Adipose tissue (tissue), 3 donors: ENCODE data around the gene LRRC1. TPM values are rescaled to one million over a fixed set of nuclear protein-coding genes. Genes with fewer than 3 reads are reported as not detected.

ENCODE experiments used
- H3K27ac ChIP-seq: one replicate; pipeline ENCODE4 v1.5.1; 2013; ENCODE audit warnings: low read depth, low read length
- WGBS, 3 donors: extraction: QIAGEN DNeasy Blood & Tissue Kit; methylation state at CpG; one replicate each; pipeline ENCODE4 v1.1.7; 2013; 5-methylcytosine and 5-hydroxymethylcytosine counted together
- polyA plus RNA-seq, 3 donors: library from polyadenylated mRNA; stranded (reverse); fragments of 200-250 nt; gene quantifications; one replicate each; pipeline ENCODE4 v1.2.3, GENCODE V29; 2013
- donor health status: healthy with polysubstance abuse.
- donor health status: Bipolar disorder and iron deficiency.
- donor health status: healthy.

Gene LRRC1
- polyA plus RNA-seq, 3 donors, result 4.5 to 6.4 (median 5.3) TPM

DNA sequence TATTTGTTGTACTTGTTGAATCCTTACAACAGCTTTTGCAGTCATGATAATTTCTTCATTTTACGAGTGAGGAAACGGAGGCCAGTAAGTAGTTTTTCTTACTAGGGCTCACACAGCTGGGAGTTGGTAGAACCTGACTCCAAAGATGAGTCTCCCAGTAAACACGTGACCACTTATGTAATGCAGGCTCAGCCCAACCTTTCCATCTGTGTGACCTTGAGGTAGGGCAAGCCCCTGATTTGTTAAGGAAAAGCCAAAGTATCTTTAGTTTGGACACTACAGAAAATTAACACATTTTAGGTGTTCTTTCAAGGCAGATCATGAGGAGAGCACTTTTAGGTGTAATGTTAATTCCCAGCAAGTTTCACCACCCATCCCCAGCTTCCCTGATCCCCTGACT is 111.3 kb downstream of the LRRC1 start:
- no peak overlapping the region for H3K27ac ChIP-seq
- 84 to 90% (median 87%) methylated on average over 3 of the region's 3 CpGs for WGBS, 3 donors

DNA sequence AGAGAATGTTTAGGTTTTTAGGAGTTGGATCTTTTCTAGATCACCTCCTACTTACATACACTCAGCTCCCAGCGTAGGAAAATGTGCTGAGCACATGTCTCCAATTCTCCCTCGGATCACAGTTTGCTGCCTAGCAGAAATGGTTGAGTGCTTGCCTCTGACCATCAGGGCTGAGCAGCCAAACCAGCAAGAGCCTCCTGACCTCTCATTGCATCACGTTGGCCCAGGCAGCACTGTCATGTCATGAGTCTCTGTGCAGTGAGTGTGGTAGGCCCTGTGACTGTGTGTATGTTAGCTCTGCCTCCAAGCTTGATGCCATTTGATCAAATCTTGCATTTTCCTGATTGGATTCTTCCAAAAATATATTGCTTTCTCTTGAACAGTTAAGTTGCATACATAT is 112.0 kb downstream of the LRRC1 start:
- 55 to 69% (median 58%) methylated on average over 3 of the region's 3 CpGs for WGBS, 3 donors
- no peak overlapping the region for H3K27ac ChIP-seq

DNA sequence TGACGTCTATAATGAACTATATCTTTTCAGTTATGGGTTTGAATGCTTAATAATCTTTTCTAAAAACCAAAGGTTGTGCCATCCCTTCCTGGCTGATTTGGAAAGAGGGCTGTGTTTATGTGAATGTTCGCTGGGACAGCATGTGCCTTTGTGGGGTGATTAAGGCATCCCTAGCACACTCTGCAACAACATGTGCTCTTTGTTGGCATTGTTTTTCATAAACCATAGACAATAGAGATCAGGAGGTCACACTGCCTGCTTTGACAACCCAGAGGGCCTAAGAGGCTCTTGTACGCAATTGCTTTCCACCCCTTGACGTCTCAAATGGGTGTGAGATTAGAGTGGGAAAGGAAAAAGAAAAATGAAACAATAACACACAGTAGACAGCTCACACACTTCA is 116.0 kb downstream of the LRRC1 start:
- no peak overlapping the region for H3K27ac ChIP-seq
- WGBS, 3 donors, result 80 to 91% (median 82%) methylated on average over 4 of the region's 4 CpGs

DNA sequence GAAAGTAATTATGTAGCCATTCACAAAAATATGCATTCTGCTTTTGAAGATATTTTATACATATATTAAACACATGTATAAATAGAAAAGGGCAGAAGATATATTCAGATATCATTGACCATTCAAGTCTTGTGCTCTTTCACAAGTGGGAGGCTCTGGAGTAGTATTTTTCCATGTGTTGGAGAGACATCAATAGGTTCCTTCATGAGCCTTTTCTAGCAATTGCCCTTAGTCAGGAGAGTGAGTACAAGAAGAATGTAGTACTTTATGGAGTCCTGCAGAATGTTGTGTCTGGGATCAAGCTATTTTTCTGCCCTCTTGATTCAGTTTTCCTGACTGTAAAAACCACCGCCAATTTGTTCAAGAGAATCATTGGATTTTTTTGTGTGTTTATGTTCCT is 117.9 kb downstream of the LRRC1 start:
- 94 to 100% (median 98%) methylated on average over 1 of the region's 1 CpG for WGBS, 3 donors
- no peak overlapping the region for H3K27ac ChIP-seq

DNA sequence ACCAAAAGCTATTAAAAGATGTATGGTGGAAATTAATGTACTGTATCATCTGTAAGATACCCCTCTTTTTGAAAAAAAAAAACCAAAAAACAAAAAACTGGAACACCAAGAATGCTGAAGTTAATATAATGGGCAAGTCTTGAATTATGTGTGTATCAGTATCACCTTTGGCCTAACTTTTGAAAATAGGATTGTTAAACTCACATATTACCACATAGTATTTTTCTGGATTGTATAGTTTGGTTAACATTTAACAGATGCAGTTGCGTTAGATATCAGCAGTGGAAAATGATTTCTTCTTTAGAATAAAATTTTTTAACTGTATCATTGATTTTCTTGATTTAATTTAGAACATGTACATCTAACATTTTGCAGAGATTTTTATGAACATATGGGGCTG is 118.5 kb downstream of the LRRC1 start:
- no peak overlapping the region for H3K27ac ChIP-seq
- WGBS, 3 donors, result 82 to 95% (median 91%) methylated on average over 1 of the region's 1 CpG

DNA sequence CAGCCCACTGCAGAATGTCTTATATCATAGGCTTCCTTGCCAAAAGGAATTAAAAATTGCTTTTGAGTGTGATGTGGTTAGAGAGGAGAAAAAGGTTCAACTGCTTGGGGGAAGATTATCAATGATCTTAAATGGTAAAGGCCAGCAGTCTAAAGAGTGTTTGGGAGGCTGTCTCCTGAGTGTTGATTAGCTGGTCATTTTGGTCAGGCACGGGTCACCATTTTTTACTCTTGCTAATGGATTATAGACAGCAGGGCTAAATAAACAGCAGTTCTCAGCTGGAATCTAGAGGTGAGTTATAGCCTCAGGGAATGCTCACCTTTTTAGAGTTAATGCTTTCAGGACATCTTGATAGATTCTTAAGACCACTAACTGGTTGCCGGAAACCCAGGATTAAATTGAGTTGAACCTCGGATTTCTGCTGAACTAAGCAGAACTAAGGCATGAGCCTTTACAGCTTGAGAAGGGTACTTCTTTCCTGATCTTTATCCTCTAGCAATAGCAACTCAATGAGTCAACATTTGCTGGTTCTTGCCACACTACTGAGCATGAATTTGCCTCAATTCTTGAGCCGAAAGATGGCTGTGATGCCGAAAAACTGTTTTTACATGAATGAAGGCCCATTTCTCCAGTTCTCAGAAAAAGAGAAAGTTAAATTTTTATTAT is 120.4 kb downstream of the LRRC1 start:
- 92 to 95% (median 93%) methylated on average over 5 of the region's 5 CpGs for WGBS, 3 donors
- H3K27ac ChIP-seq, result no peak overlapping the region

DNA sequence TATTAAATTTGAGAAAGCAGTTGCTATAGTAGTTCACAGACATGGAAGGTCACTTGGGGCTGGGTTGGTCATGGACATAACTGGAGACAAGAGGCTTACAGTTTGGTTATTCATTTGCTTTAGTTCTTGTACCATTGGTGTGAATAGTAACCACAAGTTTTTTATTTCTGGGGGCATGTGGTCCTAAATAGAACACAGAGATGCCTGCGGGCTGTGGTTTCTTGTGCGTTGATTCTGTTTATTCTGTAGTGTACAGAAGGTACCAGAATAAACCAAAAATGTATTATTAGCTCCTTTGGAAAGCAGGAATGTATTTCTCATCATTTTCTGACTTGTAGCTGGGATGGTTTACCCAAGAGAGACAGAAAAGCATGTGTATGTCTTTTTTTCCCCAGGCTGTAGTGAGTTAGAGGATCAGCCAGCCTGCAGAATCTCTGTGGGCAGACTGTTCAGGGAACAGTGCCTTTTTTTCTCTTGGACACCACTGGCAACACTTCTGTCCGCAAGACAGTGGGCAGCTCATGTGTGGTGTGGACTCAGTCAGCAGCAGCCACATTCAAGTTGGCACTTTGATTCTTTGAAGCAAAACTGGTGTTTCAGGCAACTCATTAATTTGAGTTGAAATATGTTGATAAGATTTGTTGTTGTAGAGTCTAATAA is 122.1 kb downstream of the LRRC1 start:
- no peak overlapping the region for H3K27ac ChIP-seq
- 90 to 94% (median 93%) methylated on average over 3 of the region's 3 CpGs for whole genome bisulfite sequencing, 3 donors

DNA sequence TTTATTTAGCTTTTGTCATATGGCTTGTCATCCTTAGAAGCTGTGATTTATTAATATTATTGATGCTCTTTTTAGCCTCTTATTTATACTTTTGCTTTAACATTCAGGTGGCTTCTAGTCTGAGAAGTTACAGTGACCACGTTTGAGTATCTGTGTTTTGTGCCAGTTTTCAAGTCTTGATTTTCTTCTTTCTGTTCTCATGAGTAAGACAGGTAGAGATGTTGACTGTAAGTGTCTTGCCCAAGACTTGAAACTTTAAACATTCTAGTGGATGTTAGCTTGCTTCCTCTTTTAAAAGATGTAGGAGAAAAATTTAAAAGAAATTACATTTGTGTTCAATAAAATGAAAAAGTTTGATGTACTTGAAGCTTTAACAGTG is 122.6 kb downstream of the LRRC1 start:
- WGBS, 3 donors, result 41 to 44% (median 44%) methylated on average over 1 of the region's 1 CpG
- no peak overlapping the region for H3K27ac ChIP-seq

DNA sequence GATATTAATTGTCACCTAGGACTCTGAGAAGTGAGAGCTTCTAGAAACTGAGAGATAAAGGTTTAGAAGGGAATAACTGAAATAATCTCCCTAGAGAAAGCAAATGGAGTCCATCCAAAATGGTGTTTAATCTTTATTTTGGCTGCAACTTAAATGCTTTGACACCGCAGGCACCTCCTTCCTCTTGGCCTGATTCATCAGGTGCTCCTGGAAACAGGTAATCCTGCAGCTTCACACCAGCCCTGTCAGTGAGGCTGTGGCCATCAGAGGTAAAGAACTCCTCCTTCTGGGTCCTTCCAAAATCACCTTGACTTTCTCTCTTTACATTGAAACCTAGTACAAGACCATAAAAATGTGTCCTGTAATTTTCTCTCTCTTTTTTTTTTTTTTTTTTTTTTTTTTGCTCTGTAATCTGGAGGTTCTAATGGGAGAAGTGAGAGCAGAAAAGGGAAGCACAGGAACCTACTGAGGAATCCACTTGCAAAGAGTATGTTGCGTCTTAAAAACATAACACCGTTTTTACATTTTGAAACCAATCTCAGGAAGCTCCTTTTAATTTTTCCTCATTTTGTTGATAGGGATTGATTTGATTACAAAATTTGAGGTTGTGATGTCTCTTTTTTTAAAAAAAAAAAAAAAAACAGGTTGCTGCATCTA is 124.2 kb downstream of the LRRC1 start:
- no peak overlapping the region for H3K27ac ChIP-seq
- 72 to 84% (median 76%) methylated on average over 3 of the region's 3 CpGs for WGBS, 3 donors

DNA sequence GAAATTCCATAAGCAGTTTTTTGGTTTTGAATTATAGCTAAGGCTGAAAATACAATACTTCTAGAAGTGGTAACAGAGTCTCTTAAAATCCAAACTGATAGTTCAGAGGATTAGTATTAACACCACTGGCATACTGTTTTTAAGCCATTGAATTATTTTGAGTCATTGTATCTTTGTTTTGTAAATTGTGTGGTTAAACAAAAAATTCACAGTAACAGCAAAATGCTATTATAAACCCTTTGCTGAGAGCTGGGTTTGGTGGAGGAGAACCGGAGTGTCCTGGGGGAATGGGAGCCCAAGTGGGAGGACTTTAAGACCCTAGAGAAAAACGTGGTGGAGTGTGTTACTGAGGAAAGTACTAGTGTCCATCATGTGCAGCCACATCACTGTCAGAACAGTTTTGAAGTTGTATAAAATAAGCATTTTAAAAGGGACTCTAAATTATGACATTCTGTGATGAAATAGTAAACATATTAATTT is 125.1 kb downstream of the LRRC1 start:
- 74 to 79% (median 78%) methylated on average over 2 of the region's 2 CpGs for WGBS, 3 donors

DNA sequence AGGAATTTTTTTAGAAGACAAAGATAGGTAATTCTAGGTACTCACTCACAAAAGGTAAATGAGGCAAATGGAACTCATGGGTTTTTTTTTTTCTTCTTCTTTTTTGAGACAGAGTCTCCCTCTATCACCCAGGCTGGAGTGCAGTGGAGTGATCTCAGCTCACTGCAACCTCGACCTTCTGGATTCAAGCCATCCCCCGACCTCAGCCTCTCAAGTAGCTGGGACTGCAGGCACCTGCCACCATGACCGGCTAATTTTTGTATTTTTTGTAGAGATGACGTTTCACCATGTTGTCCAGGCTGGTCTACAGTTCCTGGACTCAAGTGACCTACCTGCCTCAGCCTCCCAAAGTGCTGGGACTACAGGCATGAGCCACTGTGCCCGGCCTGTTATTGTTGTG is 126.1 kb downstream of the LRRC1 start:
- no peak overlapping the region for H3K27ac ChIP-seq
- WGBS, 3 donors, result 82 to 94% (median 84%) methylated on average over 5 of the region's 5 CpGs

More for the DNA sequence above, 125.1 kb downstream of the LRRC1 start:
- no peak overlapping the region for H3K27ac ChIP-seq

DNA sequence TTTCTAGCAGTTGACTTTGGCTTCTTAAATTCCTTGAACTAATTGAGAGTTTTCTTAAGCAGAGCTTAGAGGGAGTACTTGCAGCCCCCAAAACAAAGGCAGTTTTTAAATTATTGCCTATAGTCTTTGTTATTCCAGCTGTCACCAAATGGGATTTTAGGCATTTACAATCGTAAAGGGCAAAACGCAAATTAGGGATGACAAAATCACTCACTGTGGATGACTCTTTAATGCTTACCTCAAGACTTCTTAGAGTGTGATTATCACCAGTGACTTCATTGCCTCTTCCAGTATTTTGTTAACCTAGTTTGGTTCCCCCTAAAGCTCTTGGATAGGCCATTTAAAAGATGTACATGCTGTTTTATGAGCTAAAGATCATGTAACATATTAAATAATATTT is 126.8 kb downstream of the LRRC1 start:
- no peak overlapping the region for H3K27ac ChIP-seq
- 94 to 98% (median 97%) methylated on average over 2 of the region's 2 CpGs for WGBS, 3 donors

DNA sequence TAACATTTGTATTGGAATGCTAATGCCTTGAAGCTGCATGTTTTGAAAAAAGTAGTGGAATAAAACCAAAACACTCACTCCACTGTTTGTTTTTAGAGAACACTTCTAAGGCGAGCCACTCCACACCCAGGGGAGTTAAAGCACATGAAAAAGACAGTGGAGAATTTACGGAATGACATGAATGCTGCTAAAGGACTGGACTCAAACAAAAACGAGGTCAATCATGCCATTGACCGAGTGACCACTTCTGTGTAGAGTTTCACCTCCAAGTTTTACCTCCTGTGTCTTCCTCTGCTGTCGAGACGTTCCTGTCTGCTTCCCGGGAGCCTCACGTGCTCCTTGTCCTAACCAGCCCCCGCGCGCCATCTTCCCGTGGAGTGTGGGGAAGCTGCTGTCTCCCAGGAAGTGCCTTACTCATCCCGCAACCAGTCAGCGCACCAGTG is 127.8 kb downstream of the LRRC1 start:
- no peak overlapping the region for H3K27ac ChIP-seq
- 86 to 88% (median 87%) methylated on average over 14 of the region's 14 CpGs for WGBS, 3 donors

DNA sequence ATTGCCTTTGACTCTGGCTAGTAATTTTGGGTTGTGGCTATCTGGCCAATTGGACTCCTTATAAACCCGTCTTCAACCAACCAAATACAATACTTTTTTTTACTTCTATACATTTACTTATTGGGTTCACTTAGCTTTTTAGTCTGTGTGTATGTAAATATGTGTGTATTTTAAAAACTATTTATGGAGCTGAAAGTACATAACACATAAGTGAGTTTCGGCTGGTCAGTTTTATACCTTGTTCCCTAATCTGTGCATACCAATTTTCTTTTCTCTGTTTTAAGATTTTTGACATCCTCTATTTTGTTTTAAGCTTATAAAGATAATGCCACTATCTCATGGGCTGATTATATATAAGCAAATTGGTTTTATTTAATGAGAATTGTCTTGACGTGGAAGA is 129.5 kb downstream of the LRRC1 start:
- no peak overlapping the region for H3K27ac ChIP-seq
- WGBS, 3 donors, result 95 to 97% (median 95%) methylated on average over 3 of the region's 3 CpGs

DNA sequence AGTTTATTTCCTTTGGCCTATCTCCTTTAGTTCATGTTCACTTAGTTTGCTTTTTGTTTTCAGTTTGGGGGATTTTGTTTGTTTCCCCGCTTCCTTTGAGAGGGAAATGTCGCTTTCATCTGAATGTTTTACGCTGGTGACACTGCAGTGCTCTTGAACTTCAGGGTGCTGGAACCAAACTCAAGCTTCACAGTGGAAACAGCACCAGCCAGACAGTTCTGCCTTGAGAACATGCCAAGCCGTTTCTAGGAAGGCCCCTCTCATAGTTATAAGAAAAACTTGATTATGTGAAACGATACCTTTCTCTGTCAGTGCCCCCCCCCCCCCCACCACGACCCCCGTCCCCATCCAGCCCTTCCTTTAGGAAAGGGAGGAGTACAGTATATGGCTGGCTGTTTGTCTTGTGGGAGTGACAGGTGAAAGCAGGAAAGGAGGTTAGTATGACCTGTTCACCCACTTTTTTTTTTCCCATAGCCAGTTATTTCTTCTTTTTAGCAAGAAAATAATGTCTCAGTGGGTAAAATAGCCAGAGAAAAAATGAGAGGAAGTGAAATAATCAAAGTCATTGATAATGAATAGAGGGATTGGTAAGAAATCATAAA is 130.1 kb downstream of the LRRC1 start:
- WGBS, 3 donors, result 73 to 83% (median 83%) methylated on average over 7 of the region's 7 CpGs
- H3K27ac ChIP-seq, result no peak overlapping the region

DNA sequence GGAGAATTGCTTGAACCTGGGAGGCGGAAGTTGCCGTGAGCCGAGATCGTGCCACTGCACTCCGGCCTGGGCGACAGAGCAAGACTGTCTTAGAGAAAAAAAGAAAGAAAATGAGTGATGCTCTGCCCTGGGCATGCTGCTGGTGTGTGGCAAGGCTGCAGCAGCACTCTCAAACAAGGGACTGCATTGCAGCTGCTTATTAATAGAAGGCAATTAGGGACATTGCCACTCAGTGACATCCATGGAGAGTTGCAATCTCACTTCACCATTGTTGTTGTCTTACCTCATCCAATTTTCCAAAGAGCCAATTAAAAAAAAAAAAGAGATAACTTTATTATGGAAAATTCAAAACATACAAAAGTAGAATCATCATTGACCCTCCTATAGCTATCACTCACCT is 131.1 kb downstream of the LRRC1 start:
- 90 to 98% (median 97%) methylated on average over 6 of the region's 6 CpGs for WGBS, 3 donors
- H3K27ac ChIP-seq, result no peak overlapping the region

DNA sequence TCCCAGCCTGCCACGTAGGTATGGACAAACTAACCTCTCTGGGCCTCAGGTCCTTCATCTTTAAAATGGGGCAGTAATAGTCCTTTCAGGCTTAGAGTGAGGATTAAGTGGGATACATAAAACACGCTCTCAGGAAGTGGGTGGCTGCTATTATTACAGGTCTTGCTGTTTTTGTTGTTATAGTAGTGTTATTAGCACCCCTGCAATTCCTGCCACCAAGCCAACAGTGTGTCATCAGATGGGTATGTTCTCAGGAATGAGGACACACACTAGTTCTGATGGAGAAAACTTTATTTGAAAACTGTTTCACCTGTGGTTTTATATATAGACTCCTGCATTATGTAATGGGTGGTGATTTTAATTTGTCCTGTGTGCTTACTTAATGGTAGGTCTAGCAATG is 131.7 kb downstream of the LRRC1 start:
- WGBS, 3 donors, result 91 to 97% (median 92%) methylated on average over 2 of the region's 2 CpGs
- no peak overlapping the region for H3K27ac ChIP-seq

DNA sequence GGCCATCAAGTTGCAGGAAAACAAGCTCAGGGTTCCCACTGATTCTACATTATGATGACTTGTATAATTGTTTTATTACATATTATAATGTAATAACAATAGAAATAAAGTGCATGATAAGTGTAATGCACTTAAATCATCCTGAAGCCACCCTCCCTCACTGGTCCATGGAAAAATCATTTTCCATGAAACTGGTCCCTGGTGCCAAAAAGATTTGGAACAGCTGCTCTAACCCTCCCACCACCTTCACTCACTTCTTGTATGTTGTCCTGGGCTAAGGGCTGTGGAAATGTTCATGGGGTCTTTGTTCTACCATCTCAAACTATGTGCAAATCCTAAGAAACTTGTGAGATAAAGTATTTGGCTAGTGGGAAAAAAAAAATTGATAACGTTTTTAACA is 133.8 kb downstream of the LRRC1 start:
- 17 to 41% (median 28%) methylated on average over 1 of the region's 1 CpG for WGBS, 3 donors
- no peak overlapping the region for H3K27ac ChIP-seq
